Measurements from ENCODE around the gene HSPB3.
"Not testable (repeated sequence)": the region's sequence is repeated elsewhere in the genome, so short reads cannot be mapped to it uniquely, and the experiment has no call there.

Gene HSPB3

DNA sequence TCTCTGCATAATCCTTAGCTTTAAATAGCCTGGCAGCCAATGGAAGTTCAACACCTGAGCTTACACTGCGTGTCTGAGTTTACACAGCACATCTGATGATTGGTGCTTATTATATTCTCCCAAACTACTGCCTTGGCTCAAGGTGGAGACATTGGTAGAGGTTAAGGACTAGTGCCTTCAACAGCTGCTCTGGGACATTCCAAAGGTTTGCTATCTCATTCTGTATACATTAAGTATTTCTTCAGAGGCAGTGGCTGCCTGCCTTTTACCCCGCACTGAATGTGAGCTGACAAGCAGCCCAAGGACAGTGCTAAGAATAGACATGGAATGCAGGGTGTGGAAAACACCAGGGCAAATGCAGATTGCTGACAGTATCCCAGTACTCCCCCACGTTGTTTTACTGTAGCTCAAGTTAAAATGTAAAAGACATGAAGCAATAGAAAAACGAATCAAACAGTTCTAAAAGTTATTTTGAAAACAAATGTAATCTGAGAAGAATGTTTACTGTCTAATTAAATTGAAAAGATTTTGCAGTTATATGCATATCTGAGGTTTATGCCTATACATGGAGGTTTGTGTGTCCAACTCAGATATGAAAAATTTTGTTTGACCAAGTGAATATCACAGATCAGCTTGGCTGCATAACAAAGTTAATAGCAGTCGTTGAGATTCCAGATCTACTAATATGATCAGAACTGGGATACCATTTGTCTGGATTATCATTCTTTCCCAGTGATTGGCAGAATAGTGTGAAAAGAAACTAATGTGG is 1.8 kb downstream of the HSPB3 start:
- no peak for DNase-seq

- DNase-seq = no peak
Observed at GRCh38 chr5:54458221-54458620, 2.7 kb downstream of the HSPB3 start.

DNA sequence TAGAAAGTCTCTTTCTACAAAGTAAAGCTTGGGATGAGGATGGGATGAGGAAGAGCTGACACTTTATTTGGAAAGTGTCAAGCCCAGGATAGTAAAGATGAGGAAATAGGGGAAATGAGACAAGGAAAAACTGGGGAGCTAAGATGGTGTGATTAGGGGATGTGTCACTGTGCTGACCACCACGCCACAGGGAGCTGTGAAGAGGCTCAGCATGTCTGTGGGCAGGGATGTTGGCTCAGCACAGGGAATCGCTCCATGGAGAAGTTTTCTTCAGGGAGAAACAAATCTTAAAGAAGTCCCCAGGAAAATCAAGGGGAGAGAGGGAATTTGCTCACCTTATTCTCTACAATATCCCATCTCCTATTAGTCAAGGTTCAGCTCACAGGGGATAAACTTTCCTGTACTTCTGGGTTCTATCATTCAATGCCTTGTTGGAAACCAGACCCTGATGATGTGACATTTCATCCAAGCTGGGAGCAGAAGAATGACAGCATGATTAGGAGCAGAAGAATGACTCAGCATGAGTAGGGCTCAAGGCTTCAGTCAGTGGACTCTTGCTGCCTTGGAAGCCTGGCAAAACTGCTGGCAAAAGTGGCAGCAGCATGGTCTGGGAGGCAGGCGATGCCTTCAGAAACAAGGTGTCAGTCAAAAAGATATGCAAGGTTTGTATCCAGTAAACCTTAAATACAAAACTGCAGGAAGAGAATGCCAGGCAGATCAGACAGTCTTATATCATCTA is 4.9 kb downstream of the HSPB3 start:
- peak; percentile 25 for DNase-seq

- DNase-seq = no peak
Observed at GRCh38 chr5:54462281-54462680, 6.8 kb downstream of the HSPB3 start.

- no peak for DNase-seq
Observed at GRCh38 chr5:54463713-54464112, 8.2 kb downstream of the HSPB3 start.

GRCh38 chr5:54469622-54470021 is 14.1 kb downstream of the HSPB3 start:
- no peak for DNase-seq

DNA sequence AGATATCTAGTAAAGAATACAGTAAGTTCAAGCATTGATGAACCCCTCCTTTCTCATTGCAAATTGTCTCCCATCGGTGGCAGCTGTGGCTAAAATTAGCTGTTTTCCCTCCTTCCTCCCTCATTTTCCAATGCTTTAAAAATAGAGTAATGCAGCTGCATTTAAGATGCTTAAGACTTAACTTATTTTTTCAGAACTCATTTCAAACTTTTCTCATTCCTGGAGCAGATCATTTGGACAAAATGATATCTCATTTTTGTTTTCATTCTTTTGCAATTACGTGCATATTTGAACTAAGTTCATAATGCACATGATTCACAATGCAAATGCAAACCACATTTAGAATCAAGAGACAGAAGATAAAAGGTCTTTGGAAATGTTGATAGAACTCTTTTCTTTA is 14.6 kb downstream of the HSPB3 start:
- DNase-seq = no peak

GRCh38 chr5:54470677-54471076 is 15.2 kb downstream of the HSPB3 start:
- DNase-seq = peak; percentile 26

DNA sequence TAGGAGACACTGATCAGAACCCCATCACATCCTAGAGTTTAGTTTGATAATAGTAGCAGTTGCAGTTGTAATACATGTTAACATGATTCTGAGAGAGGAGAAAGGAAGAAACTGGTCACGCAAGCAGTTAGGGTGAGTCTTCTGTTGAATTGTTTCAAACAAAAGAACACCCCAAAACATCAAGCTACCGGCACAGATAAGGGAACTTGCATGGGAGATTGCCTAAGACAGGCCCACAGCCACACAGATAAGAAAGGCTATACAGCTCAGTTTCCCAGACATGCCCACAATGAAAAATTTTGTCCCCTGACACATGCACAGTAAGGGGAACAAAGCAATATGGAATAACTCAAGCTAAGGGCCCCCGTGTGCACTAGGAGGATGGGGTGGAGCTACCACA is 15.9 kb downstream of the HSPB3 start:
- peak; percentile 82 for DNase-seq

DNA sequence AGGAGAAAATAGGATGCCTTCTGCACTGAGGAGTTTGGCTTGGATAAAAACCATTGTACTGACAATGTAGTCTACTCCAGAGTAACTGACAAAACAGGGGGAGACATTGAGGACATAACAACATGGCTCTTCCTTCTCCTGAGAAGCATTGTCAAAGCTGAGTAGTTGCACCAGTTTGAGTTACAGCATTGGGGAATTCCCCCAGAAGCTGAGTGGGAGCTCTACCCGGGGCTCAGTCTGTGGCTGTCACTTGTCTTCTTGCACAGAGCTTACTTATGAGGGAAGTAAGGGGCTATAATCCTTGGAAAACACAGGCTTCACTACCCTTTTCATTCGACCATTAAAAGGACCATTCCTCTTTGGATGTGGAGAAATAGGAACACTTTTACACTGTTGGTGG is 21.2 kb downstream of the HSPB3 start:
- DNase-seq = no peak

DNA sequence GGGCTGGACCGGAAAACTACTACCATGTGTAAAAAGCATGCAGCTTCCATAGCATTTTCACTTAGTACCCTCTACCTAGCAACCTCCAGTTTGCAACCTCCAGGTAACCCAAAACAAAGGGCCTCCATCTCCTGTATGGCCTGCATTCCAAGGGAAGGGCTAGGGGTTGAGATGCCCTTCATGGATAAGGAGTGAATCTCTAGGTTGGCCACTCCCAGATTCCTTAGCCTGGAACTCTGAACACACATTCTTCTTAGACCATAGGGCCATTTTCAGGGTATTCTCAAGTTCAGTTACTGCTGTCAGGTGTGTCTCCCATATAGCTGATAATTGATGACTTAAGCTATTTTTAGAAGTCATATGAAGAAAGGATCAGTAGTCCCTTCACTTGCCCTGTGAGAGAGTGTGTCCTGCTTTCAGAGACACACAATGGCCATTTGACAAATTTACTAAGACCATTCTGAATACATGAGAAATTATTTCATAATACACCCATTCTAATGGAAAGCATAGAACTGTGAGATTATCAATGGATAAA is 22.5 kb downstream of the HSPB3 start:
- no peak for DNase-seq

DNA sequence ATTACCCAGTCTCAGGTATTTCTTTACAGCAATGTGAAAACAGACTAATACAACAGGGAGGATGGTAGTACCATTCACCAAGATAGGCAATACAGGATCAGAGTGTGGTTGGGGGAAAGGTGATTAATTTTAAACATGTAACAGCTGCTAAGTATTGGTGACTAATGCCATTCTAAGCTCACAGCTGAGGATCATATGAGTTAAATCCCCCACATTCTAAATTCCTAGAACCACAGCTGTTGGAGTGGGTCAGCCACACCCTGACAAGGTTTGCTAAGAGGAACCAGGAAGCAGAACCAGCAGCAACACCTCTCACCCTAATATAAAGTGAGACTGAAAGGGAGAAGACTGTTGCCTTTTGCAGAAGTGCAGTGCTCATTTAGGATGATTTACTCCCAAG is 24.8 kb downstream of the HSPB3 start:
- no peak for DNase-seq

- no peak for DNase-seq
Observed at GRCh38 chr5:54484219-54484894, 28.9 kb downstream of the HSPB3 start.

- DNase-seq = not testable (repeated sequence)
Observed at GRCh38 chr5:54485659-54486058, 30.2 kb downstream of the HSPB3 start.

GRCh38 chr5:54489648-54489979 is 34.1 kb downstream of the HSPB3 start:
- not testable (repeated sequence) for DNase-seq

- no peak for DNase-seq
Observed at GRCh38 chr5:54491326-54491725, 35.8 kb downstream of the HSPB3 start.

GRCh38 chr5:54492178-54492577 is 36.7 kb downstream of the HSPB3 start:
- DNase-seq = no peak

DNA sequence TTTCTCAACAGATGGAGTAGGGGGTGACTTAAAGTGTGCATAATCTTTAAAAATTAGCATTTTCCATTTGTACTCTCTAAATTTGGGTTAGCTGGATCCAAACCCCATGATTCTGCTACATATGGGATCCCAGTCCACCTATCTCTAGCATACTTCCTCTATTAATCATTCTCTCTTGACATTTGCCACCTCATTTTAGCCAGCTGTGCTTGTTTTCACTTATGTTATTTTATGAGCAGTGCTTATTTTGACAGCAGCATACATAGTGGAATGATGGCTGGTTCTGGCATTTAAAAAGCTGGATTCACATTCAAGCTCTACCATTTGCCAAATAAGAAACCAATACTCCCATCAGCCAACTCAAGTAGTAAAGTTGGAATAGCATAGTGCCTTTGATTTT is 39.5 kb downstream of the HSPB3 start:
- DNase-seq = no peak
